ENCODE results near the gene CTDP1.
"Not testable (repeated sequence)": the region's sequence is repeated elsewhere in the genome, so short reads cannot be mapped to it uniquely, and the experiment has no call there.

The CTDP1 gene

DNA sequence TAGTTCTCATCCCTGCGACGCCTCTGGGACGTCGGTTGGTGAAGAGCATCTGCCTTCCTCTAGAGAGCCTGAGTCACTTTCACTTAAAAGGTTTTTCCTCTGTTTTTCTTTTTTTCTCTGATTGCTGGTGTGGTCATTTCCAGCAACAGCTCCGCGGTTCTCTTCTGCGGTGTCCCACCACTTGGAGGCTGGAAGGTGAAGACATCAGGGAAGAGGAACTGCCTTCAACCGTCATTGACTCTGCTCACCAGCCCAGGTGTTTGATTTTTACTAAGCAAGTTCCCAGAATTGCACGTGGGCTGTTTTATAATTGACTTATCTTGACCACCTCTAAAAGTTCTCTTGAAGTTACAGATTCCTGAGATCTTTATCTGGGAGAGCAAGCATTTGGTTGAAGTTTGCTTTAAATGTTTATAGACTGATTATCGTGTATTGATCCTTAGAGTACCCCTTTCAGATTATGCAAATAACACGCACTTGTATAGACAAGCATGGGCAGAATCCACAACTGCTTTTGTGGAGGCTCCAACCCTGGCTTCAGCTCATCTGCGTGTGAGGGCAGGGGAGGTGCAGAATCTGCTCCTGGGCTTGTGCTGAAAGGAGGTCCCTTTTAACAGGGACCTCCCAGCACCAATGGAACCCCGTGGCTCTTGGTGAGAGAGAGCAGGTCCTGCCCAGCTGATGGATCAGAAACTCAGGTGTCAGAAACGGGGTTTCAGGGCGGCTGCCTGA is 3.5 kb downstream of the CTDP1 start:
- peak; percentile 86 for DNase-seq

DNA sequence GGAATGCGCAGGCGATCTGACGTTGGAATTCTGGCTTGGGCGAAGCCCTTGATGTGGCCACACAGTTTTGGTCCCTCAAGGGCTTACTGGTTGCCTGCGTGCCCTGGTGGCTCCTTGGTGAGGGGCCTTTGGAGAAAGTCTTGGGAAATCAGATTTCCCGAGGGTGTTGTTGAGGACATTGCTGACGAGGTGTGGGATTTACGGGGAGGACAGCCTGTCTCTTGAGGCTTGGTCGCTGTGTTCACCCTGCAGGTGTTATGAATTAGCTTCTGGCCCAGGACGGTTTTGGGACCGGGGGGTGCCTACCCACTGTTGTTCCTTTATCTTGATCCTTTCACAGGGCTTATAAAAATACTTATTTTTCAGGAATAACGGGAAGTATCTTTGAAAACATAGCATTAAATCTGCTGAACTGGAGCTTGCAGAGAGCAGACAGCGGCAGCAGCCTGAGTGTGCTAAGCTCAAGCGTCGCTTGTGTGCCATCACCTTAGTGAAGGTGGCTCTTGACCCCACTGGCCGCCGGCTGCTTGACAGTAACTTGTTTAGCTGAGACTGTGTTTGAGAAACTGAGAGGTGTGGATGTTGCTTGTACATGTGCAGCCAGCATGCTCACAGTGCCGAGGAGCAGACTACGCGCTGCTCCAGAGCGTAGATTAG is 4.2 kb downstream of the CTDP1 start:
- DNase-seq, result no peak

DNA sequence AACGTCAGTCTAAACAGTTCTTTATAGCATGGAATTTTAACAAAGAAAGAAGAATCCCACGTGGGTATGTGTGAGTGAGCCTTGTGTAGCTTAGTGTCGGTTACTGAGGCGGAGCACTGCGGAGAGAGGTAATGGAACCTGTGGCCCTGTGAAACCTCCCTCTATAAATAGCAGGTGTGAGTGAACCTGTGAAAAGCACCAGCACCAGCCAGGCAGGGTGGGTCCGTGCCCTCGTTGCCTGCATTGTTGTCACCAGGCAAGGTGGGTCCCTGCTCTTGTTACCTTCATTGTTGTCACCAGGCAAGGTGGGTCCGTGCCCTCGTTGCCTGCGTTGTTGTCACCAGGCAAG is 4.7 kb downstream of the CTDP1 start:
- DNase-seq, result peak; percentile 55

DNA sequence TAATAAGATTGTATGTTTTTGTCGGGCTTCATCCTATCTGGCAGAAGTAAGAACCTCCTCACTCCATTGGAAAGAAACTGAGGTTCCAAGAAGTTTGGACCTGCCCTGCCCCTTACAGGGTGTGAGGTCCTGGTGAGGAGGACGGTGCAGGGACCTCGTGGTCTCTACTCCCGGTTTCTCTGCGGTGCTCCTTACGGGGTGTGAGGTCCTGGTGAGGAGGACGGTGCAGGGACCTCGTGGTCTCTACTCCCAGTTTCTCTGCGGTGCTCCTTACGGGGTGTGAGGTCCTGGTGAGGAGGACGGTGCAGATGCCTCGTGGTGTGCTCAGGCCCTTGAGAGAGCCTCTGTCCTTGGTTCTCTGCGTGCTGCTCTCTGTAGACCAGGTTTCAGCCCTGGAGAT is 5.2 kb downstream of the CTDP1 start:
- DNase-seq, result no peak

DNA sequence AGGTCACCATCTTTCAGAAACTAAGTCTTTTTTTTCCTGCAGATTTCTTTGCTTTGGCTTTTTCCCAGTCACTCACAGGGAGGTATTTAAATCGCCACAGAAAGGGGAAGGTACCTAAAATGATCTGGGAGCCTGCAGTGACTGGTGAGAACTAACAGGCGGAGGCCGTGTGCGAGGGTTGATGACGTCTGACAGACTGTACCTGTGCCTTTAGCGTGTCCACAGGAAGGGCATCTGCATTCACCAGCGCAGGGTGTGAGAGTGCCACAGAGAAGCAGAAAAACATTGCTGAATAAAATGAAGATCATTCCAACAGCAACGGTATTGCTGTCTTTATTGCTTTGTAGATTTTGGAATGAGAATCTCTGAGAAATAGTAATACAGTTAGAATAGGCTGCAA is 5.7 kb downstream of the CTDP1 start:
- DNase-seq, result peak; percentile 53

DNA sequence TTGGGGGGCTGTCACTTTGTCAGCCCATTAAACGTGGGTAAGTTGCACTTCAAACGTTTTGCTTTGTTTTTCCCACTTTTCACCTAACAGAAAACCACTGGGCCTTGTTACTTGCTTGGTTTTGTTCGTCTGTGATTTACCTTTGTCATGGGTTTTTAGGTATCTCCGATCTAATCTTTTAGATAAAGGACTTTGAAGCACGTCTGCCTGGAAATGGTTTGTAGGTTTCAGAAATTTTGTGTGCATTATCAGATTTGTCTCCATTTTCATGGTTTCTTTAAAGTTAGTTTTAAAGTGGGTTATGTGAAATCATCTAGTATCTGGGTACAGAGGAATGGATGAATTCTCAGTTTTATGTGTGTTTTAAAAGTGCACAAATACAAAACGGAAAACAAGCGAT is 6.4 kb downstream of the CTDP1 start:
- DNase-seq, result no peak

DNA sequence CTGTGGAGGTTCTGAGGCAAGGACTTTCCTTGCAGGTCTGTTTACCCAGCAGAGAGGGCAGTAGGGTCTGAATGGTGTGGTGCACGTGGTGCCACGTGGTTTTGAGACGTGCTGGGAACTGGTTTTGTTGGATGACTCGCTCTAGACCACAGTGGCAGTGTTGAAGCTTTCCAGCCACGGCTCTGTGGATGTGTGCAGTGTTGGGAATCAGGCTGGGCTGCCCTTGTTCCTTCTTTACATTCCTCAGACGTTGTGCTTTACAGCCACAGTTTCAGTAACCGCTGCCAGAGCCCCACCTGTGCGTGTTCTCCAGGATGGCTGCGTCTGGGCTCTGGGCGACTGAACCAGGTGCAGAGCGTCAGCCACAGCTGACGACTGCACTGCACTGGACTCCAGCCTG is 8.2 kb downstream of the CTDP1 start:
- DNase-seq, result peak; percentile 53

DNA sequence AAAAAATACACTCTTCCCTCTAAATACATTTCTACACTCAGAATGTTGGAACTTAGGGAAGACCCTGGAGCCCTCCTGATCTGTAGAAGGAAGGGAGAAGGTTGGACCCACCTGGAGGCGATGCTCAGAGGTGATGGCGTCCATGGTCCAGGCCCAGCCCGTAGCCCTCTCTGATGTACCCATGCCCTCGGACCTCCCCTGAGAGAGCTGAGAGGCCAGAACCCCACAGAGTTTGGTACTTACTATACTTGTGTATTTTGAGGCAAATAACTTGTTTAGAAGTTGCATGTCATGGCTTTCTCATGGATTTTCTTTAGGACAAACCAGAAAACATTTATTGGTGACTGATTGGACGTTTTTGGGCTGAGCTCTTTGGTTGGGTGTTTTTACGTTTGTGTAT is 10.5 kb downstream of the CTDP1 start:
- no peak for DNase-seq

DNA sequence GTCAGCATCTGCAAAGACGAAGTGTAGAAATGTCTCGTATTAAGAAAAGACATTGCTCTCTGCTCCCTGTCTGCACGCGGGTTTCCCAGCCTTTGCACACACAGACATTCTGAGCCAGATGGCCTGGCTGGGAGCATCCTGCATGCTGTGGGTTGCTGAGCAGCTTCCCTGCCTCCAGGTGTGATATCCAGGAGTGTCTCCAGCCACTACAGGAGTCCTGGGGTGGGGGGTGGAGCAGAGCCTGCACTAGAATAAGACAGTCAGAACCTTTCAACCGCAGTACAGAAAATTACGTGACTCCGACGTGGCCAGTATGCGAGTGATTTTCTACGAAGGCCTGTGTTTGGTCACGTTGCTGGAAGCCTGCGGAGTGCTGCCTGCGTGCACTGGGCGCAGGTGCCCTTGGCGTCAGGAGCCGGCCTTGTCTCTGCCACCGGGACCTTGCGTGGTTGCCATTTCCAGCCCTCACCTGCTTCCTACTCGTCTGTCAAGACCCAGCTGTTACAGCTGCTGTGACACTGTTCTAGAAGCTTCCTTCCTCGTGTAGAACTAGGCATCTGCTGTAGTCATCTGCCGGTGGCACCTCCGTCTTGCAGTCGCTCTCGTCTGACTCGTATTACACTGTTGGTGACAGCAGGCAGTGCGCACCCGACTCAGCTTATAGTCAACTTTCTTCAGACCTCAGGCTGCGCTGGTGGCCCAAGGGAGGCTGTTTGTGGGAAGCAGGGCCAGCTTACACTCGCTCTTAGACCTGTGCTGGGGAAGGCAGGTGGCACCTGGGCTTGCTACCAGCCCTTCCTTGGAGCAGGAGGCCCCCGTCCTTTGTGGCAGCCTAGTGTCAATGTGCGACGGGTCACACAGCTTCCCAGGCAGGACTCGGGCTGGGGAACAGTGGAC is 11.2 kb downstream of the CTDP1 start:
- DNase-seq, result no peak

DNA sequence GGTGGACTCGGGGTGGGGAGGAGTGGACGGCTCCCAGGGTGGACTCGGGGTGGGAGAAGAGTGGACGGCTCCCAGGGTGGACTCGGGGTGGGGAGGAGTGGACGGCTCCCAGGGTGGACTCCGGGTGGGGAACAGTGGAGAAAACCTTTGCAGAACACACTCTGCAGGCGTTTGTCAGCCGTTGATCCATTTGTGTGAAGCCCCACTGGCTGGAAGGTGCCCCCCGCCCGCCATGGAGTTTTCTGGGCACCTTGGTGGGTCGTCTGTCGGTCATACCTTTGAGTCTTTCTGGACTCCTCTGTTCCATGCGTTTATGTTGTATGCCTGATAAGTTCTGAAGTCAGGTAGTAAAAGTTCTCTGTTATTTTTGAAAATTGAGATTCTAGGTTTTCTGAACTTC is 12.5 kb downstream of the CTDP1 start:
- no peak for DNase-seq

DNA sequence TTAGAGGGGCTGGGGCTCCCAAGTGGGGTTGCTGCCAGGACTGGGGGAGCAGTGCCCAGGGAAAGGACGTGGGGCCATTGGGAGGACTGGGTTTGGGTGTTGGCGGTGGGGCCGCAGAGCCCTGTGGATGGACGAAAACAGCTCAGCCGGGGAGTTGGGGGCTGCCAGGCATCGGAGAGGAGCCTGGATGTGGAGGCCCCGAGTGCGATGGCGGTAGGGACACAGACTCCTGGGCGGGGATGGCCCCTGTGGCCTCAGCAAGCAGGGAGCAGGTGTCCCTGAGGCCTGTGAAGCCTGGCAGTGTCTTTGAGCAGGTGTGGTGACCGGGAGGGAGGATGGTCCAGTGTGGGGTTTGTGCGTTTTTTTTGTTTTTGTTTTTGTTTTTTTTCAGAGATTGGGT is 13.3 kb downstream of the CTDP1 start:
- DNase-seq, result no peak

DNA sequence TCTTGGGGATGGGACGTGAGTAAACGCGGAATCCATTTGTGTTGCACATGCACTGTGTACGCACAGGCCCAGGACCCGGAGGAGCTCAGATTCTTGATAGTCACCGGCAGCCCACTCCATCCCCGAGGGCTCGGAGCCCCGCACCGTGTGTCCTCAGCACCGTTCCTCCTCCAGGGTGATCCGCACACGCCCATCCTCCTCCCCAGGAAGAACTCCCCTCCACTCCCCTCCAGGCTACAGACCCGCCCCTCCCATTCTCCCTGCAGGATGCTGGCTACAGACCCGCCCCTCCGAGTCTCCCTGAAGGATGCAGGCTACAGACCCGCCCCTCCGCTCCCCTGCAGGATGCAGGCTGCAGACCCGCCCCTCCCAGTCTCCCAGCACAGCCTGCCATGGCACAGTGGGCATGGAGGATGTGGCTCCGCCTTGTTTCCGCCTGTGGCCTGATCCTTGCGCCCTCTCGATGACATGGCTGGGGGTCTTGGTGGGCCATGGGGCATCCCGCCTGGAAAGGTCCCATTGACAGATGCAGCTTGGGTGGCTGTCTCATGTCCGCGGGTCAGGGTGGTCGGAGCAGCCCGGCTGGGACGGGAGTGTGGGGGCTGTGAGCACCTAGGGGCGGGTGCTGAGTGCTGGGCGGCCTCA is 14.1 kb downstream of the CTDP1 start:
- no peak for DNase-seq

DNA sequence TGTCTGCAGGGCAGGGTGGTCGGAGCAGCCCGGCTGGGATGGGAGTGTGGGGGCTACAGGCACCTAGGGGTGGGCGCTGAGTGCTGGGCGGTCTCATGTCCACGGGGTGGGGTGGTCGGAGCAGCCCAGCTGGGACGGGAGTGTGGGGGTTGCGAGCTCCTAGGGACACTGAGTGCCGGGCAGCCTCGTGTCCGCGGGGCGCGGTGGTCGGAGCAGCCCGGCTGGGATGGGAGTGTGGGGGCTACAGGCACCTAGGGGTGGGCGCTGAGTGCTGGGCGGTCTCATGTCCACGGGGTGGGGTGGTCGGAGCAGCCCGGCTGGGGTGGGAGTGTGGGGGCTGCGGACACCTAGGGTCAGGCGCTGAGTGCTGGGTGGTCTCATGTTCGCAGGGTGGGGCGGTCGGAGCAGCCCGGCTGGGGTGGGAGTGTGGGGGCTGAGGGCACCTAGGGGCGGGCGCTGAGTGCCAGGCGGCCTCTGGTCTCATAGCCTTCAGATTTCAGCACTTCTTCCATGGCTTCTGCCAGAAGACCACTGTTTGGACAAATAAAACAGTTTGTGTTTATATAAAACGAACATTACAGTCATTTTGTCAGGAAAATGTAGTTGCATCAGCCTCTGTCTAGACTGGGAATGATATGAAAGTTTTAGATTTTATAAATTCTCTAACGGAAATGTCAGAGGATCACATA is 14.7 kb downstream of the CTDP1 start:
- not testable (repeated sequence) for DNase-seq

DNA sequence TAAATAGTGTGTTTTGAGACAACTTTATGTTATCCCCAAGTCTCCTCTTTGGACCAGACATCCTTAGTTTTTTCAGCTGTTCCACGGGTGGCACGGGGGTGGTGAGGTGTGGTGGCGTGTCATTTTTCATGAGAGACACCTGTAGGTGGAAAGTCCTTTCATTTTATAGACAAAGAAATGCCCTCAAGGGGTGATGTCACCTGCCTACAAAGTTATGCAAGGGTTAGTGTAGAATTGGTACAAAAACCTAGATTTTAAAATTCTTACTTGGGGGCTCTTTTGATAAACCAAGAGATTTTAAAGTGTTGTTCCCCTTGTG is 15.3 kb downstream of the CTDP1 start:
- DNase-seq, result no peak

DNA sequence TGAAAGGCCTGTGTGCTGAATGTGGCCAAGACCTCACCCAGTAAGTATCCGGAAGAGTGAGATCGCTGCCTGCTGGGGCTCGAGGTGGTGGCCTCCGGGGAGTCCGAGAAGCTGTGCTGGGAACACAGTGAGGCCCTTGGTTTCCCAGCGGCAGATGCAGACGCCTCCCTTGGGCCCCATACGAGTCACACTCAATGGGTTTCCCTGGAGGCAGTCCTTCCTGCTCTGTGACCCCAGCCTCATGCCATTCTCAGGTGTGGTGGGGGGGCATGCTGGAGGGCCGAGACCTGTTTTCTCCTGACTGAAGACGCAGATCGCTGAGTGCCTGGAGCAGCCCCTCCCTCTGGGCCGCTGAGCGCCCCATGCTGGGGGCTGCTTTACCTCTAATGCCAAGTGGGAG is 15.7 kb downstream of the CTDP1 start:
- DNase-seq, result no peak

DNA sequence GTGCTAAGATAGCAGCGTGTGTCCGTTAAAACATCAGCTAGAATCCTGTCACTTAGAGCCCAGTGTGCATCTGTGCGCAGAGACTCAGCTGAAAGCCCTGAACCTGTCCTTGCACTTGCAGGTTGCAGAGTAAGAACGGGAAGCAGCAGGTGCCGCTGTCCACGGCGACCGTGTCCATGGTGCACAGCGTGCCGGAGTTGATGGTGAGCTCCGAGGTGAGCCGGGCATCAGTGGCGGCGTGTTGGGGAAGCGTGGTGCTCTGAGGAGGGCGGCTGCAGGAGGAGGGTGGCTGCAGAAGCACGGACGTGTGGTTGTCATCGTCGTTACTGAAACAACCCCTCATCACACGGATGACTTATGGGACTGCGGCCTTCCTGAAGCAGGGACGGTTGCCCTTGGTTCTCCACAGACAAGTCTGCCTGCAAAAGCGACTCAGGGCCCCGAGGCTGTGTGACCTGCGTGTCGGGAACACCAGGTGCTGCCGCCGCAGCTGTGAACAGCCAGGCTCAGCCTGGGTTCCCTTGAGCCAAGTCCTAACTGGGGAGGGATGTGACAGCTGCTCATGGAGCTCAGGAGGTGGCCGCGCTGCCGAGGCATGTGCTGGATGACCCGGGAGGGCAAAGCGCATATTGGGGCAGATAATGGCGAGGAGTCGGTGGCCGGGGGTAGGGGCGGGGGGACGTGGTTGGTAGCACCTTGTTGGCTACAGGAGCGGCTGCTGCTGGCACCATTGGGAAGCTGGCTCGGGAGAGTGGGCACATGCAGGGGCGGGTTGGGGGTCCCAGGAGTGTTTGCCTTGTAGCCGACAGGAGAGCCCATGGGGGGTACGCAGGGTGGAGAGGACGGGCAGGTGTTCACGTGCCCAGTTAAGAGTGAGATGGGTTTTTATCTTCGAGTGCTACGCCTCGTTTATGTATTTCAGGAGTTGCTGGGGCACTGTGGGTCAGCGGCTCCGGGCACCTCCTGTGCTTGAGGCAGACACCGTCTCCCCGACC is 16.6 kb downstream of the CTDP1 start:
- DNase-seq, result no peak

DNA sequence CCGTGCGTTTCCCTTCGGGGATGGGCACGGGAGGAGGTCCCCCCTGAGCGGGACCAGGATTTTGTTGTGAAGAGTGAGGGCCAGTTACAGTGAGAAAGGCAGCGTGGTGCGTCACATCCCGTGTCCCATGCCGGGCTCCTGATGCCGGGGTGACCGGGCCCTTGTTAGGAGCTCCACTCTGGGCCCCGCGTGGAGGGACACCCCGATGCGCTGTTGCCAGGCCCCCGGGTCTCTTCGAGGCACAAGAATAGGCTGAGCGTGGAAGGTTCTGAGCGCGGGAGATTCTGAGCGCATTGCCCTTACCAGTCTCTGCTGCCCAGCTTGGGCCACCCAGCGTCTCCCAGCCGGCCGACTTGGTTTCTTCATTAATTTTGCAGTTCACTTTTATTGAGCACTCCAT is 17.6 kb downstream of the CTDP1 start:
- no peak for DNase-seq

DNA sequence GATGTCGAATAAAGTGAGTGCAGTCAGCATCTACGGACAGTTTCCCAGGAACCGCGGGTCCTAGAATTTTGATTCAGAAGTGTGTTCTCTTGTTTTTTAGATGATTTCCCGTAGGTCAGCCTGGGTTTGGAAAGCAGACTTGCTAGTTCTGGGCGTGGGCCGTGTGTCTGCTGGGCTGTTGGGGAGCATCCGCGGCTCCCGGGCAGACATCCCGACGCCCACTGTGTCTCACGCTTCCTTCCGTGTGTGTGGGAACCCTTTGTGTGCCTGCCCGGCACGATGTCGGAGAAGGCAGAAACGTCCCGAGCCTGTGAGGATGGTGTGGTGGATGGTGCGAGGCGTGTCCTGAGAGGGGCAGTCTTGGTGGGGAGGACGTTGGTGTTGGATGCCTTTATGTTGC is 18.4 kb downstream of the CTDP1 start:
- no peak for DNase-seq

DNA sequence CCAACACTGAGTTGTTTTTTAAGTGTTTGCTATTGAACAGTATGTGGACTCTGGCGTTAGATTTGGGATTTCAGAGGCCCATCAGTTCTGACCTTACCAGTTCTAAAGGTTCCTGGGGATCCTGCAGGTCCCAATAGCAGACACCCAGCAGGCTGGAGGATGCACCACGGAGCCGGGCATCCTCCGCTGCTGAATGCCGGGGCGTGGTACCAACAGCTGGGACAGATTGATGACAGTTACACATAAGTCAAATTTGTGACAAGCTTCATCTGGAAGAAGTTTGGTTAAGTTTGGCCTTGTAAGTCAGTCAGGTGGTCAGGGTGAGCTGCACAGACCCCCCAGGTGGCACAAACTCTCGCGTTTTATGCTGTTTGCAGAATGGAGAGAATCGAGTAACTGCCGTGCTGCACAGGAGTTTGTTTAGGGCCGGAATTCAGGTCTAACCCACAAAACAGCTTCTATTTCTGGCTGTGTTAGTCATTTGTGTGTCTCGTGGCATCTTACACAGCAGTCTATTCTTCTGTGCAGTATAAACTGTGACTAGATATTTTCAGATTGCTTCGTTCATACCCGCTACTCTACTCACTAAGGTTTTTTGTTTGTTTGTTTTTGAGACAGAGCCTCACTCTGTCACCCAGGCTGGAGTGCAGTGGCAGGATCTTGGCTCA is 19.2 kb downstream of the CTDP1 start:
- no peak for DNase-seq

DNA sequence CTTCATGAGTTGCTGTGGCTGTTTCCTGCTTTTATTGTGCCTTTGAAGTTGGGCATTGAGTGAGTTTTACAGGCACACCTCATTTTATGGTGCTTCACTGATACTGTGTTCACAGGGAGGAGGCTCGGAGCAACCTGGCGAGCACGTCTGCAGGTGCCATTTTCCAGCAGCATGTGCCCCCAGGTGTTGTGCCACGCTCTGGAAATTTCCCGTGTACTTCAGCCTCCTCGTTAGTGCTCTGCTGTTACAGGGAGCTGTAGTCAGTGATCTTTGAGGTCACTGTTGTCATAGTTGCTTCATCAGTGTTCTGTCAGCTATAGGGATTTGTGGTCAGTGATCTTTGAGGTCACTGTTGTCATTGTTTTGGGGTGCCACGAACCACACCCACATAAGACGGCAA is 20.1 kb downstream of the CTDP1 start:
- no peak for DNase-seq

DNA sequence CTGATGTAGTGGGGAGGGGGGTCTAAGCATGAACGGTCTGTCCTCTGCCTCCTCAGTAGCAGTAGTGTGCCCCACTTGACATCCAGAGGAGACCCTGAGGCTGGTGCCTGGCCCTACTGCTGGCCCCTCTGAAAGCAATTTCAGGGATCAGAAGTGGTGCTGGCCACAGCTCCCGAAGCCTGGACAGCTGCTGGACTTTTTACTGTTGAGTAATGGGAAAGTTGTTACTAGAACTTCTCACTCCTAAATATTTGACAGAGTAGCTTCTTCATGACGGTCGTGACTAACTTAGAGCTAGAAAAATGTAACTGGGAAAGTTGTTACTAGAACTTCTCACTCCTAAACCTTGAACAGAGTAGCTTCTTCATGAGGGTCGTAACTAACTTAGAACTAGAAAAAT is 23.3 kb downstream of the CTDP1 start:
- DNase-seq, result no peak
